ENCODE results near the gene DCC.

The DCC gene

DNA sequence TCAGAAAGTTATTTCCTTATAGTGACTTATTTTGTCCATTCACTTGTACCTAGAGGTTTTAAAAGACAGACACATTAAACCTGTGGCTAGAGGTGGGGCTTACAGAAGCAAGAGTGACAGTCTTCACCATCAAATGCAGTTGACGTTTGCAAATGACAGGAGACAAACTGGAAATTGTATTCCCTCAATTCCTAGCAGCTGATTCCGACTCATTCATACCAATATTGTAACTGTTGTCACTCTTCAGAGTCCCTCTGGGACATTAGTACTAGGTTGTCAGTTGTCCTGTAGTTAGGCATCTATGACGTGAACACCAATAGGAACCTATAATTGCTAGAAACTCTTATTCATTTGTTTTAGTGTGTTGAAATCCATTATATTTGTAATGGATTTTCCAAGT lies 794.7 kb downstream of the DCC start:
- no peak for DNase-seq

DNA sequence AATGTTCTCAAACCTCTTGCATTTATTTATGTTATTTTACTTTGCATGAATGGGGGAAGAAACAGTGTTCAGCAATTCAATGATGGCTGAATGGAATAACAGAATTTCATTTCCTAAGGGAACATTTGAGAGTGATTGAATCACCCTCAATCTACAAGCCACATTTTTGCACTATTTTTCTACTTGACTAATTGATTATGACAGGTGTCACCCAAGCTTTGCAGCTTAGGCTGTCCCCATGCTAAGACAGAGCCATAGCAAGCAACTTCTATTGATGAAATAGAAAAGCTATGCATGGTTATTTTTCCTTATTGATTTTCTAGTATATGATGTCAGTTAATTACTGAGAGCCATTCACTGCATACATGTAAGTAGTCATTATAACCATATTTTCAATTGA lies 795.7 kb downstream of the DCC start:
- DNase-seq = no peak

DNA sequence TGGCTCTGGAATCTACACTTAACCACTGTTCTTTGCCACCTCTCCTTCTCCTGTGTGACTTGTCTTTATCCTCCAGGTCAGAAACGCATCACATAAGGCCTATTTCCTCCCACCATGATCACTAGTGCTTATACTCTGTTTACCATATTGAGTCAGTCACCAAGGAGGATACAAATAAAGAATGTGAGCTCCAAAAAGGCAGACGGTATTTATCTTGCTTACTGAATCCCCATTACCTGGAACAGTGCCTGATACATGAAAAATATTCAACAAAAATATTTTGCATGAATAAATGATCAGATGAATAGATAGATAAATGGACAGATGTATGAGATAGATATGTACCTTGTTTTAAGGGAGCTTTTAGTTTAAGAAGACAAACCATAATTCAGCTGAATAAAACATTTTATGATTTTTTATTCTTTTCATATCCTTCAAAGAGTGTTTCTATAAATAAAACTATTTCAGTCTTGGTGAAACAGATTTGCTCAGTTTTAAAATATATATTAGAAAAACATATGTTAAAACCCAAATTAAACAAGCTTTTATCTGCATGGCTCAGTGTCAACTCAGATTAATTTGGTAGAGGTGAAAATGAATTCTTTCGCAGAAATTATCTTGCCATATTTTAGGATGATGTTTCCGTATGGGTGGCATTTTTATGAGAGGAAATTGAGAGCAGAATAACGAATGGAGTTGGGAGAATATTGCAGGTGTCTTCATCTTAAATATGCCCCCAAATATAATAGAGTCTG lies 799.9 kb downstream of the DCC start:
- no peak for DNase-seq

DNA sequence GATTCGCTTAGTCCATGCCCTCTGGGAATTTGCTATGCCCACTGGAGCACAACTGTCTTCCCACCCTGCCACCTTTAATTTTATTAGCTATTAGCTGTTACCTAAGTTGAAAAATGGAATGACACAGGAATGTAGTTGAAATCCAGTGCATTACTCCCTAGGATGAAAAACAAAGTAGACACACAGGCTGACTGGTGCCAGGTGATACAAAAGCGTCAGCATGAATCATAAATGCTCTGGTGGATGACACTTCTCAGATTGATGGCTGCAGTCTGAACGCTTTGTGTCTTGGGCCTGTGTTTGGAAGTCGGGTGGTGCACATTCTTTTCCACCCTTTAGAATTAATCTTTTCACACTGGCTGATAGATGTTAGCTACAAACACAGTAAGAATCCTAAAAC lies 802.0 kb downstream of the DCC start:
- no peak for DNase-seq

DNA sequence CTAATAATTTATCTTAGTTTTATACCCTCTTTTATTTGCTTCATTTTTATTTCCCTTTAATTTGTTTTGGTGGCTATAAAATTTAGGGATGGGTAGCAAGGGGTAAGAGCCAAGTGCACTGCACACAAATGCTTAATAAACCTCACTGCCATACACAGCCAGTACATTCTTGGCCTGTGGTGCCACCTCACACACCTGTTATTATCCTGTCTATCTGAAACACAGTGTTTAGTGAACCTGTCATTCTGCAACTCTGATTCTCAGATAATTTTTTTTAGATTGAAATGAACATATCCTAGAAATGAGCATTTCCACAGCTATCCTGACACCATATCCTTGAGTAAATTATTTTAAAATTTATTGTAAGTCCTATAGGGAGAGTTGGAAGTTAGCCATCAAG lies 807.5 kb downstream of the DCC start:
- no peak for DNase-seq

DNA sequence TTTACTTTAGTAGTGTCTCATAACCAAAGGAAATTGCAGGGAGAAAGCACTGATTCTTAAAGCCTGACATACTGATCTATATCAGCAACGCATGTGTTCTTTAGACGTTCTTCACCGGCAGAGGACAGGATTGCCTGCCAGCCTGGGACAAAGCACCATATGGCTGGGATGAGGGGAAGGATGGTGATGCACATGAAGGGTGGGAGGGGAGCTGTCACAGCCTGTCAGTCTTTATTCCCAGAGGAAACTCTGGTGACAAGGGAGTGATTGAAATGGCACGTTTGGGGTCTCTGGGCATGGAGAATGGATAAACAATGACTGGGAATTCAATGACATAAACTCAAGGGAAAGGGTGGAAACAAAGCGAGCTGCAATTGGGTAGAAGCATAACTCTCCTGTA lies 808.1 kb downstream of the DCC start:
- DNase-seq = no peak

DNA sequence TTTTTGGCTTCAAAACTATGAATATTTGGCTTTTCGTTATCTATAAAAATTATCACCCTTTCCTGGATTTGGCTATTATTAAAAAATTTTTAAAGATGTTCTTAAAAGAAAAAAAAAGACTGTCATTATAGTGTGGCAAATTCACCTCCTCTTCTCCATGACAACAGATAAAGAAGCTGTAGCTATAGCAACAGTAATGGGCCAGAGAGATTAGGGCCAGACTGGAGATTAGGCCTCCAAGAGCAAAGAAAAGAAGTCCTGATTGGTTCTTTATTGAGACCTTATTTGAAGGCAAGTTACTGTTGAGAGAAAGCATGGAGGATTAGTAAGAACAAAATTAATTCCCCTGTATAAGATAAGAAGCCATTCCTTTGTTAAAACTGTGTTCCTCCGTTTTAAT lies 812.5 kb downstream of the DCC start:
- no peak for DNase-seq

DNA sequence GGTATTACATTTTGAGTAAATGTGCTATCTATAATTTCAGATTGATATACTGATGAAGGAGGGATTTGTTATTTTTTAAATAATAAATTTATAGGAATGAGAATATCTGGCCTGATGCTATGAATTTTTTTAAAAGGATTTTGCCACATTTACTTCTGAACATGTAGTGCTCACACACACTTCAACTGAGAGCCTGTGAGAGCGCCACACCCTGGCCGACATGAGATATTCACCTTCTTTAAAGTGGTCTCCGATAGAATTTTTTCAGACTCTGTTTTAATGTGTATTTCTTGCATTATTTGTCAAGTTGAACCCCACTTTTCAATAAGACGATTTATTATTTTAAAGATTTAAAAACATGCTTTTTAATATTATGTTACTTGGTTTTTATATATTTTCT lies 813.3 kb downstream of the DCC start:
- no peak for DNase-seq

DNA sequence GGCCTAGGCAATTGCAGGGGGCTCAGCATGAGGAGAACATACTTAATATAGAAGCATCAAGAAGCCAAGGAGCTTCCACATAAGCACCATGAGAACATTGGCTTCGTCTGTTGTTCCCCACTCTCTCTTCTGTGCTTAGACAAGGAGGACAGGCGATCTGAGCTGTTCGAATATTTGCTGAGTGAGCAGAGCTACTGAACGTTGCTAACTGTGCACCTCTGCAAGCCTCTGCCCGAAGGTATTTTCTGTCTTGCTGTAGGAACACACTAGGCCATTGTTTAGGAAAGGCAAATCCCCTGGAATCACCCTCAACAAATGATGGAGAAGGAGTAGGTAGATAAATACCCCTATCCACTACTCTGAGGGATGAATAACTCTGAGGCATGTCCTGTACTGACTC lies 813.8 kb downstream of the DCC start:
- DNase-seq = no peak

DNA sequence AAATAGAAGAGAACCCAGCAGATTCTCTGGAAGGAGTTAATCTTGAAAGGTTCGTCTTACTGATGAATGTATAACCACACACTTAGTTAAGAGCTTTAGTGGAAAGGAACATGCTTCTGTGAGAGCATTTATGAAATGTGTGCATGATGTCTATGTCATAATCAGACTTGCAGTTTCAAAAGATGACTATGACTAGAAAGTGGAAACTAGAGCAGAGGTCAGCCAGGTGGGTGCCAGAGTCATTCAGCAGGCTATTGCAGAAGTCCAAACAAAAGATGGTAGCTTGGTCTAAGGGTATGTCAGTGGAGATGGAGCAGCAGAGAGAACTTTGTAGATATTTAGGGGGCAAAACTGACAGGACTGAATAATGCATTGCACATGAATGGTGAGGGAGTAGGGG lies 825.8 kb downstream of the DCC start:
- no peak for DNase-seq

DNA sequence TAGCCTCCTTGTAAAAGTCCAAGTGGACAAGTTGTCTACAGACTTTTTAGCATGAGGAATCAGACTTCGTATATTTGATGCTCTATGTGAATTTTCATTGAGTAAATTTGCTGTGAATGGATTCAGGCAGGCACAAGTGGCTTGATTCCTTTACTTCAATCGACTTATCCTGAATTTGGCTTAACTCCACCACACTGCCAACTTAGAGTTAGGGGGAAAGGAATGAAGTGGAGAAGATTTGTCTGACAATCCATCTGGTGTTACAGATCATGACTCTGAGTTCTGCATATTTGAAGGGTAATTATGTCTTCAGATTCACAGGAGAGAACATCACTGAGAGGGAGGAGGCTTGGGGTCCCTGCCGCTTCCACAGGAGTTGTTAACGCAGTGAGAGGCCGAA lies 829.3 kb downstream of the DCC start:
- no peak for DNase-seq

DNA sequence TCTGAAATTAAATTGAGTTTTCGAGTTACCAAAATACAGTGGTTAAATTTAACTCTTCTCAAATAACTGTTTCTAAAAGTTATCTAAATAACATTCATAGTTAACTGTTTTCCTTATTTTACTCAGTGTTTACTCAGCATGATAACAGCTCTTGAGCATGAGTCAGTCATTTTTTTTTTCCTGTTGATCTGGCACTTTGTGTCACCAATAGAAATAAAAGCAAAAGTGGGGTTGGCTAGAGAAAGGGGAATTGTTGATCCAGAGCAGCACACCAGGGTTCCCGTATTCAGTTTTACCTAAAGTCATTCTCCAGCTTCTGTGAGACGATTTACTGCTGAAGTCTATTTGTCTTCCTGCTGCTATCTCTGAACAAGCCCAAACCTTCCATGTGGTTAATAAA lies 851.6 kb downstream of the DCC start:
- no peak for DNase-seq

DNA sequence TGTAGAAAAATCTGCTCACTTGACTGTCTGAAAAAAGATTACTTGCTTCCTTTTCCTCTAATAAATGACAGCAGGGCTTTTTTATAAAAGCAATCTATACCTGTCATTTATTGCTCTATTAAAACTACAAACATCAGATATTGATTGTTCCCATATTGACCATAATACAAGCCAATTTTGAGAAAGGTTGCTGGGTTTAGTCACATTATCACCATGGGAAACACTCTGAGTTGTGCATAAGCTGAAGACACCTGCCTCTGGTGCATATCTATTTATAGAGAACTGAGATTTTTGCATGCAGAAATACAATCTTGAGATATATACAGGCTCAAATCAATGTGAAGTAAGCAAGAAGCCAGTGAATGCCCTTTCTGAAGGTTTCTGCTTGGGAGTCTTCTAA lies 853.9 kb downstream of the DCC start:
- no peak for DNase-seq

DNA sequence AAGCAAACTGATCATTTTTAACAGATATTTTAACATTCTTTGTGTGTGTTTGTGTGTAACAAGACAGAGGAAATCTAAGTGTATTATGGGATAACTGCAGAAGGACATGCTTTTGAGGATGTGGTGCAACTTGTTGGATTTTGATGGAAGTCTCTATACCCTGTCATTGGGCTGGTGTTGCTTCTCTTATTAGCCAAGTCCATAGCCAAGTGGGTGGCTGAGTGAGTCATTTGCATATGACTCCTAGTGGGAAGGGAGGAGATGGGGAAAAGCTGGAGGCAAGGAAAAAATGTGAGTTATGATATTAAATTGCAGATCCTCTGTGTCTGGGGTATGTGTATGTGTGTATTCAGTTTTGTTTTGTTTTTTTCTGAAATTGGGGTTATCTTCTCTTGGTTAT lies 879.9 kb downstream of the DCC start:
- DNase-seq = no peak

DNA sequence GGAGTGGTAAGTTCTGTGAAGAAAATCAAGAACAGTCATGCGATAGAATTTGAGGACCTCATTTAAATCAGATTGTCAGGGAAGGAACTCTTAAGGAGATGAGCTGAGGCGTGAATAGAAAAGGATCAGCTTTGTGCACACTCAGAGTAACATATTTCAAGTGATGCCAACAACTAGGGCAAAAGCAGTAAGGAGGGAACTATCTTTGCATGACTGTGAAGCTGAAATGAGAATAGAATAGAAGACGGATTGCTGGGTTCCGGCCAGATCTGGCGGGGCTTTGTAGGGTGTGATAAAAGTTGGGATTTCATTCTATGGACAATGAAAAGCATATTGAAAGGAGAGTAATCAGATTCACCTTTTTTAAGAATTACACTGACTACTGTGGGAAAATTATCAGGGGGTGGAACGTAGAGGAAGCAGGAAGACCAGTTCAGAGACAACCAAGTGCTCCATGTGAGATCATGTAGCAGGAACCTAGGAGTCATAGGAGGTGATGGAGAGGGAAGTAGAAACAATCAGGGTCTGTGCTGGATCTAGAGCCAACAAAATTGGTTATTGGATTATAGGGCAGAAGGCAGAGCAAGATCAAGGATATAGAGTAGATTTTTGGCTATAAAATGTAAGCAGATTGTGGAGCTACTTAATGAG lies 884.3 kb downstream of the DCC start:
- DNase-seq = no peak

DNA sequence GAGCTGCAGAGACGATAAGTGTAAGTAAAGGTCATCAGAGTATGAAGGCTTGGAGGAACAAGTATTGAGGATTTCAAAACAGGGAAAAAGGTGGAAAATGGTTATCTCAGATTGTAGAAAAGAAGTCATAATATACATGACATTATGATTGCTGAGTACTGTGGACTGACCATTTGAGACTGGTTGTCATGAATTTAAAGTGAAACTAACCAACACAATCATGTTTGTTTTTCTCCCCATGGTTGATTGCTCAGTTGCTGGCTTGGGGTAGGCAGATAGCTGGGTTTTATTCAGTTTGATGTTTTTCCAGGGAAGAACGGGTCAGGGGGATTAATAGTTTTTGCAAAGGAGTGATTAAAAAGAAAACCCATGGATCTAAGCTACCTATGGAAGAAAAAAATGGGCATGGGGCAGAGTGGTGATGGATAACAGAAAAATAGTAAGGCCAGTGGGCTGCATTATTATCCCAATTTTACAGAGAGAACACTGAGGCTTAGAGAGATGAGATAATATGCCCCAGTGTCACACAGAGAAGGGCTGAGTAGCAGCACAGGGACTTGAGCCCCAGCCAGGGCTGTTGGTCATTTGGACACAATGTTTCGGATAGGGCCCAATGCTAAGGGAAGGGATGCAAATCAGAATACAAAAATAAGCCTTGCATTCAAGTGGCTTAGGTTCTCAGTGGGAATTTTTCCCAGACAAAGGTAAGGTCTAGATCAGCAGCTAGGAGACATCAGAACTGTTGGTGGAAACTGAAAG lies 885.7 kb downstream of the DCC start:
- no peak for DNase-seq

DNA sequence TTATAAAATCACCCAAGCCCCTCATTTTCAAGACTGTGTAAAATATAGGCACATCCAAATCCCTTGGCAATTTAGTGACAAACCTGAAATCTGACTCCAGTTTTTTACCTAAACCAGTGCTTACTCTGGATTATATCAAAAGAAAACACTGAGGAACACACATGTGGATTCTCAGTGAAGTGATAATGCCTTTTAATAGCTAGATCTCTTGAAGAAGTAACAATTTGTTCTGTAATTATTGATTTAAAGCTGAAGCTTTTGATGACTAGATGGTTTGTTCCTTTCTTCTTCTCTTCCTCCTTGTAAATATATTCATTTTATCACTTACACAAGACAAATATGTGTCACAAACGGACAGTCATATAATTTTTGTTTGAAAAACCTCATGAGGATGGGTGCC lies 894.6 kb downstream of the DCC start:
- DNase-seq = no peak

DNA sequence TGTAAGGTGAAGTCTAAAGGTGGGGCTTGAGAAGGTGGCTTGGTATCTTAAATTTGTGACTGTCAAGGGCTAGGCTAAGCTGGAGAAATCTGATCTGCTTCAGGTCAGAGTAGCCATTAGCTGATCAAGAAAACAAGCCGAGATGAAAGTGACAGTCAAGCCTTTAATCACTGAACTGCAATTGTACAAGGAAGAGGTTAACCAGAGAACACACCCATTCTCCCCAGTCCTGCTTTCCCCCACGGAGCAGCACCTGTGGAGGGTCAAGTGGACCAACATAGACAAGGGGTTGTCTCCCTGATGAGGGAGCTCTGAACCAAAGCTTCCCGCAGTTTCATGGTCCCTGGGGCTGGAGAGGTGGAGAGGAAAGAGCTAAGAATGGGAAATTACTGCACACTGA lies 901.2 kb downstream of the DCC start:
- DNase-seq = no peak

DNA sequence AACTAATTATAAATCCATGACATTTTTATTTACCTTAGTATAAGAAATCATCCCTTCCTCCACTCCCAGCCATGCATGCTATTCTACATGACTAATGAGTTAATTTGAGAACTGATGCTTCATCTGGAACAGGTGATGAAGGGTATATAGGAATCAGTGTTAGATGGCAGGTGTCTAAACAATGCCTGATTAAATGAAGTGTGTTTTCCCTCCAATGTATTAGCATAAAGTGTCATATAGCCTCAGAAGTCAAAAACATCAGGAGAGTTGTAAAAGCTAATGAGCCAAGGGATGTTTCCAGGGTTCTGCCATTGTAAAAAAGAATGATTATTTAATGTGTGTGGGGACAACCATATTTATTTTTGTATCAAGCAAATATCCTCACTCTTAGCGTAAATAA lies 913.8 kb downstream of the DCC start:
- no peak for DNase-seq

DNA sequence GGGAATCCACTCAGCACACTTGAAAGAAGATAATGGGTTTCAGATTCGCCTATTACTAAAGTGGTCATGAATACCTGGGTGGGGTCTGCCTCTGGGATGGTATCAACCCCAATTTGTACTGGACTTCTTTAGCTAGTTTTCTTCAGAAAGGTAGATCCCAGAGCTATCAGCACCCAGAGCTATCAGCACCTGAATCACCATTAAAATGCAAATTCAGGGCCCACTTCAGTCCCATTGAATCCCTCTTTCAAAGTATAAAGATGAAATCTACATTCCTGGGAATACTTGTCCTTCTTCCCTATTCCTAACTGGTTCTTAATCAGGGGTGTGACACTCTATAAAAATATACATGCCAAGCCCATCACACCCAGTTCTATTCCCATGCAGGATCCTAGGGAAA lies 914.3 kb downstream of the DCC start:
- no peak for DNase-seq

DNA sequence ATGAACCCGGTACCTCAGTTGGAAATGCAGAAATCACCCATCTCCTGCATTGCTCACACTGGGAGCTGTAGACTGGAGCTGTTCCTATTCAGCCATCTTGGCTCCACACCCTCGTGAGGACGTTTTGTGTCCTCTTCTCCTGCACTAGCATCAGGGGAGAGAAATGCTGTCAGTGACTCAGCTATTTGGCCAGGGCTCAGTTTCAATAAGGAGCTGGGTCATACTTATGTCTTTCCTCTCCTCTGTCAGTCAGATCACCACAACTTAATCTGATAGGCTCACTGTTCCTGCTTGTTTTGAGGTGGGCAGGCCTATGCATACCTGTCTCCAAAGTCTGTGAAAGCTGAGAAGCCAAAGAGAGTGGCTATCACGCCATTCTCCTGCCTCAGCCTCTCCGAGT lies 921.2 kb downstream of the DCC start:
- DNase-seq = no peak

DNA sequence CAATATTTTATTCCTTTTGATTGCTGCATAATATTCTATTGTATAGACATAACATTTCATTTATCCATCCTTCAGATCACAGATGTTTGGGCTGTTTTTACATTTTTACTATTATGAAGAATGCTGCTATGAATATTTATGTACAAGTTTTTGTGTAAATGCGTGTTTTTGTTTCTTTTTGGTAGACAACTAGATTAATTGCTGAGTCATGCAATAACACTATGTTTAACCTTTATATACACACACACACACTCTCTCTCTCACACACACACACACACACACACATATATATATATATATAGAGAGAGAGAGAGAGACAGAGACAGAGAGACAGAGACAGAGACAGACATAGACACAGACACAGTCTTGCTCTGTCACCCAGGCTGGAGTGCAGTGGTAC lies 926.9 kb downstream of the DCC start:
- no peak for DNase-seq

DNA sequence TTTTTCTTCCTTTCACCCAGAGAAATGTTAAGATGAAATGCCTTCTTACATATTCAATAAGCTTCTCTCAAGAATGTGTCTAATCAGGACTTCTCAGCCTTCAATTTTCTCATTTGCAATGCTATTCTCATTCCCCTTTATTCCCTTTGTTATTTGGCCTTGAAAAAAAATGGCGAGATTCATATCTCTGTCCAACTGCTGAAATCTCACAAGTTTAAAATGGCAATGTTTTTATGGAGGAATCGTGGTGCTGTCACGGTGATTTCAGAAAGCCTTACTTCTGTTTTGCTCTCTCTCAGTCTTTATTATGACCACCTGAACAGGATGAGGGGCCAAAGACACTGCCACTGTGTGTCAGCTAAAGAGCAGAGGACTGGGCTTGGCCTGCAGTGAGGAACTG lies 928.5 kb downstream of the DCC start:
- DNase-seq = no peak

DNA sequence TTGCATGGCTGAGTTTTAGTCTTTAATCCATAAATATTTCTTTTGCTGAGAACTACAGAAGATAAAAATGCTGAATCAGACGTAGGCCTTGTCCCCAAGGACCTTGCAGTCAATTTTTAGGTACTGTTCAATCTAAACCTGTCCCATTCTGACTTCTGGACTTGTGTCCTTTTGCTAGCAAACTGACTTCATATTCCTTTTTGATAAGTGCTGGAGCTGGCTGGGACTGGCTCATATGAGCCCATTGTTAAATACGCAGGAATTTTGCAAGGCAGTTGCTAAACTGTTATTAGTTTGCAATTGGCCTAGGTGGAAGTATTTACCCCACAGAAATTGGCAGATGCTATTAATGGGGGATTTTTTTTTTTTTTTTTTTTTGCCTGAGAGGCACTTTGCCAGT lies 941.4 kb downstream of the DCC start:
- no peak for DNase-seq
